ENCODE results near the gene SLC6A13.

- TF ChIP-seq, protein P1, sequence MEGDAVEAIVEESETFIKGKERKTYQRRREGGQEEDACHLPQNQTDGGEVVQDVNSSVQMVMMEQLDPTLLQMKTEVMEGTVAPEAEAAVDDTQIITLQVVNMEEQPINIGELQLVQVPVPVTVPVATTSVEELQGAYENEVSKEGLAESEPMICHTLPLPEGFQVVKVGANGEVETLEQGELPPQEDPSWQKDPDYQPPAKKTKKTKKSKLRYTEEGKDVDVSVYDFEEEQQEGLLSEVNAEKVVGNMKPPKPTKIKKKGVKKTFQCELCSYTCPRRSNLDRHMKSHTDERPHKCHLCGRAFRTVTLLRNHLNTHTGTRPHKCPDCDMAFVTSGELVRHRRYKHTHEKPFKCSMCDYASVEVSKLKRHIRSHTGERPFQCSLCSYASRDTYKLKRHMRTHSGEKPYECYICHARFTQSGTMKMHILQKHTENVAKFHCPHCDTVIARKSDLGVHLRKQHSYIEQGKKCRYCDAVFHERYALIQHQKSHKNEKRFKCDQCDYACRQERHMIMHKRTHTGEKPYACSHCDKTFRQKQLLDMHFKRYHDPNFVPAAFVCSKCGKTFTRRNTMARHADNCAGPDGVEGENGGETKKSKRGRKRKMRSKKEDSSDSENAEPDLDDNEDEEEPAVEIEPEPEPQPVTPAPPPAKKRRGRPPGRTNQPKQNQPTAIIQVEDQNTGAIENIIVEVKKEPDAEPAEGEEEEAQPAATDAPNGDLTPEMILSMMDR (IDR thresholded peaks at IDR 0.05) = no peak
- no peak for TF ChIP-seq EZH2 (IDR thresholded peaks at IDR 0.05; ENCODE audit: borderline replicate concordance, insufficient read depth, low read depth, low read length, poor library complexity, severe bottlenecking)
Observed at GRCh38 chr12:247271-247670, 15.4 kb downstream of the SLC6A13 start.

Data from B cell (primary cell).